GM12891 (cell line): Measurements from ENCODE around the gene UBA7.
"Not testable (repeated sequence)": the region's sequence is repeated elsewhere in the genome, so short reads cannot be mapped to it uniquely, and the experiment has no call there.

Source experiments
- DNase-seq: peaks from one replicate; pipeline ENCODE4 v3.0.0; 2011; ENCODE audit warnings: low spot score; ENCODE audit not compliant: insufficient read length
- FAIRE-seq: peaks from 2 replicates; lab custom pipeline; 2011; peaks lifted over from hg19 to GRCh38; lab: Jason Lieb, UNC
- PAX5 ChIP-seq: IDR thresholded peaks from 2 replicates; pipeline ENCODE4 v1.6.1; 2011; ENCODE audit warnings: low read length, moderate library complexity, mild to moderate bottlenecking; ENCODE audit not compliant: insufficient read depth, severe bottlenecking
- POLR2A ChIP-seq: IDR thresholded peaks from 2 replicates; pipeline ENCODE4 v1.6.1; 2011; ENCODE audit warnings: low read depth, low read length, control low read depth
- POLR2AphosphoS5 ChIP-seq: IDR thresholded peaks from 2 replicates; pipeline ENCODE4 v1.6.1; 2011; ENCODE audit warnings: low read depth, low read length, control low read depth
- POU2F2 ChIP-seq: IDR thresholded peaks from 2 replicates; pipeline ENCODE4 v1.6.1; 2011; ENCODE audit warnings: low read depth, mild to moderate bottlenecking, control low read depth, low read length, moderate library complexity
- SPI1 ChIP-seq: IDR thresholded peaks from 2 replicates; pipeline ENCODE4 v1.6.1; 2011; ENCODE audit warnings: low read depth, low read length, control low read depth
- TAF1 ChIP-seq: IDR thresholded peaks from 2 replicates; pipeline ENCODE4 v1.6.1; 2011; ENCODE audit warnings: low read depth, low read length, control low read depth

UBA7 gene

DNA sequence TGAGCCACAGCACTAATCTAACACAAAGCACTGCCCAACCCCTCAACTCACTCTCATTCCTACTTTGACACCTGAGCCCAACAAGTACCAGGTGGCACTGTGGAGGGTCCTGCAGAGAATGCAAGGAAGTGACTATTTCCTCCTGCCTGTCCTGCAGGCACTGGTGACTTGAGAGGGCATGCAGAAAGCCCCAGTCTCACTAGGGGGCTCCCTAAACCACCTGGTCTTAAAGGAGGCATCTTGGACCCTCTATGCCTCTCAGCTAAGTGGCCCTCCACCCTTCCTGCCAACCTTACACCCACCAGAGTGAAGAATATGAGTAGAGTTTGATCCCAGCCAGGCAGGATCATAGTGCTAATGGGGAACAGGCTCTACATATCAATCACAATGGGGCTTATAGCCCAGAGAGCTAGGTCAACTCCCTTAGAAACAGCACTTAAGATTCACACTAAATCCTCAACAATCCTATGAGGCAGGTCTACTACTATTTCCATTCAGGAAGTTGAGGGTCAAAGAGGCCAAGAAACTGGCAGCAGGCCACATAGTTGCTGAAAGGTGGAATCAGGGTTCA, 27.5 kb upstream of the UBA7 start:
- DNase-seq (no peak), FAIRE-seq (peak; percentile 61)
- TF ChIP-seq POLR2AphosphoS5: no peak
- TF ChIP-seq PAX5: no peak
- no peak for TF ChIP-seq SPI1
- TF ChIP-seq POU2F2: no peak
- TF ChIP-seq POLR2A: no peak
- TF ChIP-seq TAF1: no peak

DNA sequence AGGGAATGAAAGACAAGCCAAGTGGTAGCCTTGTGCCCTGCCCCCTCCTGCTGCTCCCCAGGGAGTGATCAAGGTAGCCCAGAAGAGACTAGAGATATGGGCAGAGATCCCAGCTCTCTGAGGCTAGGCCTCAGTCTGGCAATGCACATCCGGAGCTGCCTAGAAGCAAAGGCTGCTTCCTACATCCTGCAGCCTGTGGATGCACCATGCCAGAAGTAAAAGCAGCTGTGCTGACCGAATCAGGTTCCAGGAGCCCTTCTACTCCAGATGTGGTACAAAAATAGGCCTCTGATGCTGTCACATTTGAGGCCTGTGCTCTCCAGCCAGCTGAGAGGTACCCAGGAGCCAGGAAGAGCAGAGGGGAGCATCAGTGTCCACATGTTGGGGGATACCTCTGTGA, 26.6 kb upstream of the UBA7 start:
- FAIRE-seq (no peak), DNase-seq (no peak)
- no peak for TF ChIP-seq POLR2A
- TF ChIP-seq PAX5: no peak
- no peak for TF ChIP-seq TAF1
- TF ChIP-seq SPI1: no peak
- TF ChIP-seq POU2F2: no peak
- no peak for TF ChIP-seq POLR2AphosphoS5

DNA sequence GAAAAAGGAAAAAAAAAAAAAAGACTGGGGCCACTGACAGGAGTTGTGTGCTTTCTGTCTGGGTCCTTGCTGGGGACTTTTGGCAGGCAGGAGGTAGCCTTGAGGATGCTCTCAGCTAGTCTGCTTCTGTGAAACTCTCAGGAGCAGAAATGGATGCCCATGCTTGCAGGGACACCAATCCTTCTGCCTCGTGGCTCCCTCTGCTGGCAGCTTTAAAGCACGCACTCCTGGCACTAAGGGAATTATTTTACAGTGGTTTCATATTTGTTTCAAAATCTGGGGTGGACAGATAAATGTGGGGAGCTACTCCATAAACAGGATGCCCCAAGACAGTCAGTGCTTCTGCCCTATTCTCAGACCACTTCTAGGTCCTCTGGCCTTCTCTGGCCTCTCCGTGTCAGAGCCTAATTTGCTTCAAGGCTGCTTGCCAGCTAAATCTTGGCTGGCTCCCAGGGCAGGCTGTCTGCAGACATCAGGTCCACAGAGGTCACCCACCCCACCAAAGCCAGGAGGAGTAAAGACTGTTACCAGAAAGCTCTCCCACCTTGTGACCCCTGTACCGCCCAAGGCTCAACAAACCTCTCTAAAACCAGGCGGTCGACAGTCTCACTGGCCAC, 25.5 kb upstream of the UBA7 start:
- FAIRE-seq (peak; percentile 94), DNase-seq (peak; percentile 48)
- TF ChIP-seq POLR2AphosphoS5 (no peak), POU2F2 (no peak), POLR2A (no peak), PAX5 (no peak), TAF1 (no peak), SPI1 (no peak)

DNA sequence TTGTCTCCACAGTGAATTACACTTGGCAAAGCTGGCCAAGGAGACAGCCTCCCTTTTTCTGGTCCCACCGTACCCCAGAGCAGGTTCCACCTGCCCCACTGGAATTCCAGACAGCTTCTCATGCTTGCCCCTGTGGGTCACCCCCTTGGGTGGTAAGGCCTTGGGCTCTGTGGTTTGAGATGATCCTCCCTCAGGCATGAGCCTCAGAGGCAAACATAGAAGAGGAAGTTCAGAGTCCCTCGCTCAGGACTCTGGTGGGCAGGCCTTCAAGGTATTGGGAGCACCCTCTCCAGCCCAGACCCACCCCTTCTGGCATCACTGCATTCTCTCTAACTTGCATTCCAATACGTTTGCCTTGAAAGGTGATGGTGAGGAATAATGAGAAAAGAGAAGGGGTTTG, 17.6 kb upstream of the UBA7 start:
- DNase-seq: no peak
- FAIRE-seq: no peak
- no peak for TF ChIP-seq POLR2AphosphoS5
- TF ChIP-seq PAX5: no peak
- no peak for TF ChIP-seq POU2F2
- TF ChIP-seq POLR2A: no peak
- no peak for TF ChIP-seq SPI1
- TF ChIP-seq TAF1: no peak

DNA sequence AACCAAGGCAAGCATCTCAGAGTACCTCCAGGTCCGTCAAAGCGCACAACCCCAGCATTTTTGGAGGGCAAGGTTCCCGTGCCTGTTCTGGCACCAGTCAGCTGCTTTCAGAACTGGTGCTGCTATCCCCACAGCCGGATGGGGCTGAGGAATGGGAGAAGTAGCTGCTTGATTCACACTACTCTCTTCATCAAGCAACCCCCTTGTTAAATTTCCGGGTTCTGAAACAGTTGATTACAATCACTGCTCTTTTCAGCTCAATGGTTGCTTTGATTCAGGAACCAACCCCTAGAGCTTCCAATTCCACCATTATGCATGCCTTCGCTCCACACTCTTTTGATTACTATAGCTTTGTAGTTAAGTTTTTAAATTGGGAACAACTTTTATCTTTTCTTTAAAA, 12.3 kb upstream of the UBA7 start:
- no peak for TF ChIP-seq SPI1
- TF ChIP-seq POLR2A: no peak
- no peak for TF ChIP-seq TAF1
- TF ChIP-seq POU2F2: no peak
- no peak for TF ChIP-seq POLR2AphosphoS5
- no peak for TF ChIP-seq PAX5
- FAIRE-seq (no peak), DNase-seq (no peak)

DNA sequence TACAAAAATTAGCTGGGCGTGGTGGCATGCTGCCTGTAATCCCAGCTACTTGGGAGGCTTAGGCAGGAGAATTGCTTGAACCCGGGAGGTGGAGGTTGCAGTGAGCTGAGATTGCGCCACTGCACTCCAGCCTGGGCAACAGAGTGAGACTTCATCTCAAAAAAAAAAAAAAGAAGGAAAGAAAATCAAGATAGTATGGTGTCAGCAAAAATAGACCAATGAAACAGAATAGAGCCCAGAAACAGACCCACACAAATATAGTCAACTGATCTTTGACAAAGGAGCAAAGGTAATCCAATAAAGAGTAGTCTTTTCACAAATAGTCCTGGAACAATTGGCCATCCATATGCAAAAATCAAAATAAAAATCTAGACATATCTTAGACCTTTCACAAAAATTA, 9.4 kb upstream of the UBA7 start:
- FAIRE-seq, DNase-seq: not testable (repeated sequence)

DNA sequence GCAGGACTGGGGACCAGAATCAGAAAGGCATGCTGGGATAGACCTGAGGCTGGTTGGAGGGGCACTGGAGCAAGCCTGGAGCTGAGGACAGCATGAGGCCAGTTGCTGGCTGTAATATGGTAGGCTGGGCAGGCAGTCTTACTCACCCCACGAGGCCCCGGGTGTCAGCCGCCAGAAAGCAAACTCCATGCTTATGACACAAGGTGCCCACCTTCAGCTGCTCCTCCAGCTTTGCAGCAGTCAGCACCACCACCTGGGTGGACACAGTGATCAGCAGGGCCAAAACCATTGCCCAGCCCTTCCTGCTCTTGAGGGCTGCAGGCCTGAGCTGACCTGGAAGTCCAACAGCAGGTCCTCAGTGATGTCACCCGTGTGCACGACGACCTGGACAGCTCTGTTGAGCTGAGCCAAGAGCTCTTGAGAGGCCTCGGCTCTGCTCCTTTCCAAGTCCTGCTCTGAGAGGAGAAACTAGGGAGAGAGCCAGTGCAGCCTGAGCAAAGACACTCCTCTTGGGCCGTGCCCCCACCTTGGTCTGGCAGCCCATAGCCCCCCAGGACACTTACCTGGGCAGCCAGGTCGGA, 747 bp downstream of the UBA7 start:
- TF ChIP-seq POLR2AphosphoS5 (no peak), POLR2A (no peak), PAX5 (no peak), TAF1 (no peak), POU2F2 (no peak), SPI1 (no peak)
- FAIRE-seq (no peak), DNase-seq (no peak)

DNA sequence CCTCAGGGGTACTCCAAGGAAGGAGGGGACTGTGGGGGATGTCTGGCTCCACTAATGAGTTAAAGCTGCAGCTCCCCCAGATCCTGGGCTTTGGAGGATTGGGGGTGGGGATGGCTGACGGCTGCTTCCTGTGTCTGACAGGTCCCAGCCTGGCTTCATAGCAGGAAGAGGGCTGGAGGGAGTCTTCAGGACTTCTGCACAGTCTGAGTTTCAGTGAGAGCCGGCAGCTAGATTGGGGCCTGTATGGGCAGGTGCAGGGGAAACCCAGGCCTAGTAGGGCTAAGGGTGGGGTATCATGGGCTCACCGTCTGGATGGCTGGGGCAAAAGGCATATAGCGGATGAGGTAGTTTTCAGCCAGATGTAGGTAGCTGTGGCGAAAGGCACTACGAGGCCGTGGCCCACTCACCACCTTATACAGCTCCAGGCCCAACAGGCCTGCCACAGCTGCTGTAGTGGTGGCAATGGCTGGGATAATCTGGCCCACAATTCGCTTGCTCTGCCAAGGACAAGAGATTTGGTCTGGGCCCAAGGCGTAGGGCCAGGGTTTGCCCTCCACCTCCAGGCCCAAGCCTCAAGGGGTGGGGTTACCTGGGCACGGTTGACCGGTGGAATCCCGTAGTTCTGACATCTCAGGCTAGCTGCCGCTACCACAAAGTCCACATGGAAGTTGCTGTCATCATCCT, 6.2 kb downstream of the UBA7 start:
- FAIRE-seq: peak; percentile 83
- no peak for DNase-seq
- no peak for TF ChIP-seq POLR2A
- TF ChIP-seq TAF1: no peak
- no peak for TF ChIP-seq SPI1
- TF ChIP-seq POU2F2: no peak
- no peak for TF ChIP-seq PAX5
- no peak for TF ChIP-seq POLR2AphosphoS5

DNA sequence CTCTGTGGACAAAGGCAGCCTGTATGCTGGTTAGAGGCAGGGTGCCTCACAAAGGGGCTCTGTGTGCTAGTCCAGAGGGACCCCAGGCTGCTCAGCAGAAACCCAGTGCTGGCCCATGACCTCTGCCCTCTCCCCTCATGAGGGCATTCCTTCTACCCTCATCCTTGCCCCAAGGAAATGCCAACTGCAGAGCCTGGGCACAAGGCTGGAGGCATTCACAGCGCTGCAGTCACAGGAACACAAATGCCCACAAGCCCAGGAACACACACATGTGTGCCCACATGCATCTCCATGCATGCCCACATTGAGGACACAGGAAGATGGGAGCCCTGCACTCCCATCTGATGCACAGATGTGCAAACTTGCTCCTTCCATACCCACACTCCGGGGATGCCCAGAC, 6.9 kb downstream of the UBA7 start:
- FAIRE-seq (peak; percentile 16), DNase-seq (no peak)
- no peak for TF ChIP-seq POU2F2
- no peak for TF ChIP-seq SPI1
- no peak for TF ChIP-seq POLR2A
- TF ChIP-seq TAF1: no peak
- no peak for TF ChIP-seq POLR2AphosphoS5
- no peak for TF ChIP-seq PAX5
